ENCODE measurements around the gene GTF2F1. TPM values are rescaled to one million over a fixed set of nuclear protein-coding genes. Genes with fewer than 3 reads are reported as not detected.

Gene GTF2F1
- total and polyA plus RNA-seq, 10 of the 15 experiments (the other 5 are each of a cell fraction or from before 2014, with no cell fraction given): 4.5 to 61.7 (median 48.5) TPM

DNA sequence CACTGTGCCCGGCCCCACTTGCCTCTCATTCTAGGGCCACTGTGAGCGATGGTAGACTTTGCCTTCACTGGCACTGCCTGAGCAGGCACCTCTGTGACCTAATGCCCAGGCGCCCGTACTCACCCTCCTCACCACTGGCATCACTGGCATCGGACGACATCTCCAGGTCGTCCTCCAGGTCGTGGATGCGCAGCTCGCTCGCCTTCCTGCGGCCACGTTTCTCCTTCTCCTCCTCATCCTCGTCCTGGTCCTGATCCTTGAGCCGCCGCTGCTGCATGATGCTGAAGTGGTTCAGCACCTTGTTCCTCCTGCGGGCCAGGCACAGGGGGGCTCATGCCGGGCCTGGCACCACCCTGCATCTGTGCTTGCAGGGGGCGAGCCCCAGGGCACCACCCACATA is 9.8 kb downstream of the GTF2F1 start:
- H3K36me3 ChIP-seq (ENCODE audit: control insufficient read depth in 2 of 2, insufficient read depth in 2 of 2, low read length in 1 of 2): peaks cover 22 to 39% of the 10 kb centered on the region in 2 experiments
- H3K27ac ChIP-seq (ENCODE audit: control insufficient read depth, insufficient read depth): no peak overlapping the region
- in situ Hi-C loops (cut with MboI): no loop called here
- no peaks in the 10 kb centered on the region for H3K79me2 ChIP-seq (ENCODE audit: control insufficient read depth, insufficient read depth, low read length)
- no peak overlapping the region for H3K9ac ChIP-seq (ENCODE audit: control insufficient read depth, insufficient read depth, low read length)
- no peak overlapping the region for H3K4me3 ChIP-seq
- DNase-seq (ENCODE audit: low read depth, low spot score) (no peak), ATAC-seq (no peak), FAIRE-seq (no peak)
- ChIA-PET SMC1A (ENCODE audit: uncharacterized antibody, unreplicated experiment) (interaction anchor here (0.7 kb wide), 1 partner anchor 10 kb away, joined by 3 read pairs; the partner anchor contains the start of gene GTF2F1), CTCF (interaction anchor here (0.6 kb wide), 1 partner anchor 232 kb away, joined by 3 read pairs; no protein-coding TSS in a partner anchor), POLR2A (interaction anchor here (0.6 kb wide), 2 partner anchors 12 to 186 kb away, joined by 3 to 7 read pairs; no protein-coding TSS in a partner anchor), RAD21 (ENCODE audit: unreplicated experiment) (interaction anchor here (0.7 kb wide), 1 partner anchor 385 kb away, joined by 5 read pairs; no protein-coding TSS in a partner anchor)
- H2AFZ ChIP-seq (ENCODE audit: control insufficient read depth, low read depth, low read length): no peak overlapping the region
- WGBS (ENCODE audit: insufficient coverage, insufficient replicate concordance, low lambda C conversion rate, missing lambda C conversion rate): 91% methylated on average over 18 of the region's 19 CpGs
- H3K4me2 ChIP-seq (ENCODE audit: control insufficient read depth, insufficient read depth): no peak overlapping the region
- TF ChIP-seq POLR2A (IDR thresholded peaks at IDR 0.05; ENCODE audit: low read depth, low read length) (peak; percentile 42; the same call in 1 of the 2 replicates), SUZ12 (IDR thresholded peaks at IDR 0.05; ENCODE audit: unreplicated experiment) (no peak)
- no peaks in the 10 kb centered on the region for H3K4me1 ChIP-seq (ENCODE audit: control insufficient read depth, insufficient read depth, low read length)
- no peaks in the 10 kb centered on the region for H4K20me1 ChIP-seq (ENCODE audit: control insufficient read depth, insufficient read depth)
- intact Hi-C loops (cut with micrococcal nuclease; ENCODE audit: unreplicated experiment): no loop called here
- no TSS peak for BruUV-seq (replicated peaks)
- peaks cover 1% of the 10 kb centered on the region; the same call in 1 of the 3 replicates for H3K9me3 ChIP-seq (replicated peaks; ENCODE audit: control insufficient read depth, insufficient read depth, low read length)
- H3K27me3 ChIP-seq (replicated peaks in 1 of 2; ENCODE audit: control insufficient read depth in 2 of 2, insufficient read depth in 2 of 2, low read length in 1 of 2): no peaks in the 10 kb centered on the region

DNA sequence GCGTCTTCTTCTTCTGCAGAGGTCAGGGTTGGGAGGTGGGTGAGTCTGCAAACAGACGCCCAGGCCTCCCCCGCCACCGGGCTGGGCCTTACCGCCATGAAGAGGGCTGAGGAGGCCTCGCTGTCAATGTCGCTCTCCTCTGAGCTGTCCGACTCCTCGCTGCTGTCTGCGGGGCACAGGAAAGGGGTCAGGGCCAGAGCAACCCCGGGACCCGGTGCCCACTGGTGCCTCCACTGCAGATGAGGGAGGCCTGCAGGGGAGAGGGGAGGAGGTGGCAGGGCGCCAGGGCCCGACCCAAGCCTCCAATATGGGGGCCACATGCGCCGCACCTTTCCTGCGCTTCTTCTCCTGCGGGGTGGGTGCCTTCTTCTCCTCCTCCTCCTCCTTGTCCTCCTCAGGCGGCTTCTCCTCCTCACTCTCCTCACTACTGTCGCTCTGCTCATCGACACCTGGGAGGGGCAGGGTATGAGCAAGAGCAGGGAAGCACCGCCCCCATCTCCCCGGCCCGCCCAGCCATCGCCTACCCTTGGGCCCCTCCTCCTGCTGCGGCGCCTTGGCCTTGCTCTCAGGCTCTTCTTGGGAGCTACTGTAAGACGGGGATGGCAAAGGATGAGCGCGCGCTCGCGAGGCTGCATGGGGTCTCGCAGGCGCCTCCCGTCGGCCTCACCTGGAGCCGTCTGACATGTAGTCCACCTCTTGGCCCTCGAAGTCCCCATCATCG is 11.8 kb downstream of the GTF2F1 start:
- BruUV-seq (replicated peaks): TSS peak; percentile 81
- no peak for TF ChIP-seq NFXL1 (IDR thresholded peaks at IDR 0.05; ENCODE audit: borderline replicate concordance)
- TF ChIP-seq EED (IDR thresholded peaks at IDR 0.05; ENCODE audit: low read depth): no peak
- TF ChIP-seq MEF2A (IDR thresholded peaks at IDR 0.05; ENCODE audit: insufficient read depth, low read depth, low read length): no peak
- no peak for TF ChIP-seq SUPT20H (IDR thresholded peaks at IDR 0.05; ENCODE audit: borderline replicate concordance, control insufficient read depth, low read depth, low read length)
- no peak for TF ChIP-seq POLR2AphosphoS2 (IDR thresholded peaks at IDR 0.05; ENCODE audit: low read depth, low read length)
- TF ChIP-seq, protein P1, sequence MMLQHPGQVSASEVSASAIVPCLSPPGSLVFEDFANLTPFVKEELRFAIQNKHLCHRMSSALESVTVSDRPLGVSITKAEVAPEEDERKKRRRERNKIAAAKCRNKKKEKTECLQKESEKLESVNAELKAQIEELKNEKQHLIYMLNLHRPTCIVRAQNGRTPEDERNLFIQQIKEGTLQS (IDR thresholded peaks at IDR 0.05; ENCODE audit: borderline replicate concordance, extremely low read depth, low read depth, low read length): no peak
- TF ChIP-seq CEBPB (IDR thresholded peaks at IDR 0.05; ENCODE audit: borderline replicate concordance in 1 of 2, low read depth in 2 of 2, low read length in 2 of 2): no peak
- TF ChIP-seq BACH1 (IDR thresholded peaks at IDR 0.05; ENCODE audit: borderline replicate concordance): no peak
- no peak for TF ChIP-seq CBFB (IDR thresholded peaks at IDR 0.05; ENCODE audit: low read depth)
- TF ChIP-seq TCF7 (IDR thresholded peaks at IDR 0.05; ENCODE audit: borderline replicate concordance): no peak
- TF ChIP-seq, protein P2, sequence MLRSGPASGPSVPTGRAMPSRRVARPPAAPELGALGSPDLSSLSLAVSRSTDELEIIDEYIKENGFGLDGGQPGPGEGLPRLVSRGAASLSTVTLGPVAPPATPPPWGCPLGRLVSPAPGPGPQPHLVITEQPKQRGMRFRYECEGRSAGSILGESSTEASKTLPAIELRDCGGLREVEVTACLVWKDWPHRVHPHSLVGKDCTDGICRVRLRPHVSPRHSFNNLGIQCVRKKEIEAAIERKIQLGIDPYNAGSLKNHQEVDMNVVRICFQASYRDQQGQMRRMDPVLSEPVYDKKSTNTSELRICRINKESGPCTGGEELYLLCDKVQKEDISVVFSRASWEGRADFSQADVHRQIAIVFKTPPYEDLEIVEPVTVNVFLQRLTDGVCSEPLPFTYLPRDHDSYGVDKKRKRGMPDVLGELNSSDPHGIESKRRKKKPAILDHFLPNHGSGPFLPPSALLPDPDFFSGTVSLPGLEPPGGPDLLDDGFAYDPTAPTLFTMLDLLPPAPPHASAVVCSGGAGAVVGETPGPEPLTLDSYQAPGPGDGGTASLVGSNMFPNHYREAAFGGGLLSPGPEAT (IDR thresholded peaks at IDR 0.05; ENCODE audit: low read depth): no peak

More for the DNA sequence above, 11.8 kb downstream of the GTF2F1 start:
- ATAC-seq (no peak), DNase-seq (ENCODE audit: low read depth, low spot score) (no peak), FAIRE-seq (no peak)
- in situ Hi-C loops (cut with MboI): no loop called here
- Histone ChIP-seq H4K20me1 (ENCODE audit: control insufficient read depth, insufficient read depth) (no peaks in the 10 kb centered on the region), H3K4me3 (no peak overlapping the region), H2AFZ (ENCODE audit: control insufficient read depth, low read depth, low read length) (no peak overlapping the region), H3K27ac (ENCODE audit: control insufficient read depth, insufficient read depth) (no peak overlapping the region), H3K27me3 (replicated peaks in 1 of 2; ENCODE audit: control insufficient read depth in 2 of 2, insufficient read depth in 2 of 2, low read length in 1 of 2) (no peaks in the 10 kb centered on the region), H3K36me3 (ENCODE audit: control insufficient read depth in 2 of 2, insufficient read depth in 2 of 2, low read length in 1 of 2) (peaks cover 21 to 28% of the 10 kb centered on the region in 2 experiments), H3K79me2 (ENCODE audit: control insufficient read depth, insufficient read depth, low read length) (no peaks in the 10 kb centered on the region), H3K9me3 (replicated peaks; ENCODE audit: control insufficient read depth, insufficient read depth, low read length) (peaks cover 1% of the 10 kb centered on the region; the same call in 1 of the 3 replicates), H3K9ac (ENCODE audit: control insufficient read depth, insufficient read depth, low read length) (no peak overlapping the region), H3K4me1 (ENCODE audit: control insufficient read depth, insufficient read depth, low read length) (no peaks in the 10 kb centered on the region), H3K4me2 (ENCODE audit: control insufficient read depth, insufficient read depth) (no peak overlapping the region)
- POLR2A ChIA-PET: no interaction called here
- CTCF ChIA-PET: interaction anchor here (0.6 kb wide), 1 partner anchor 400 kb away, joined by 3 read pairs; no protein-coding TSS in a partner anchor
- WGBS (ENCODE audit: insufficient coverage, insufficient replicate concordance, low lambda C conversion rate, missing lambda C conversion rate): over 99% methylated on average over 23 of the region's 40 CpGs
- SMC1A ChIA-PET (ENCODE audit: uncharacterized antibody, unreplicated experiment): no interaction called here
- intact Hi-C loops (cut with micrococcal nuclease; ENCODE audit: unreplicated experiment): no loop called here
- RAD21 ChIA-PET (ENCODE audit: unreplicated experiment): no interaction called here
